ENCODE measurements around the gene SORBS2.

GRCh38 chr4:185754961-185755360, 57.0 kb downstream of the SORBS2 start:
- no peak for TF ChIP-seq CTCF (conservative IDR thresholded peaks at IDR 0.05; ENCODE audit: low read length)
- TF ChIP-seq EZH2phosphoT487 (IDR thresholded peaks at IDR 0.05; ENCODE audit: borderline replicate concordance): no peak

All from Loucy (cell line).